ENCODE results near the gene CDR2L.

DNA sequence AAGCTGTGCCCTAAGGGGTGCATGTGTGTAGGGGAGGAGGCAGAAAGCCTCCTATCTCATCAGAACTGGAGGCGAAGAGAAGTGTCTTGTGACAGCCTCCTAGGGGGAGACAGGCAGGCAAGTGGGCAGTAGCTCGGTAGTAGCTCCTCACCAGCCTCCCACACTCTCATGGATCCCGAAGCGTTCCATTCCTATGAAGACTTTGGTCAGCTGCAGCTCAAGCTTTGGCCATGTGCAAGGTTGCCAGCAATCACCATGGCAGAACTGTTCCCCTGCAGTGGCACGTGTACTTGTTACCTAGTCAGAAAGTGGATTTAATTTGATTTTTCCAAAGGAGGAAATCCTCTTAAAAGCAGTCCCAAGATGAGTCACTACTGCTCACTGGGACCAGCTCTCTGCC lies 31.7 kb downstream of the CDR2L start:
- no peak for TF ChIP-seq POLR2AphosphoS5 (IDR thresholded peaks at IDR 0.05; ENCODE audit: low read depth, low read length)
- no peak for TF ChIP-seq FOXP2 (optimal IDR thresholded peaks at IDR 0.05; ENCODE audit: borderline replicate concordance, extremely low read depth, extremely low read length, insufficient read depth)
- no peak for TF ChIP-seq TAF1 (IDR thresholded peaks at IDR 0.05; ENCODE audit: borderline replicate concordance, insufficient read depth, low read length)

All from PFSK-1 (cell line).